B cell (primary cell): ENCODE results near the gene SMG9. TPM values are rescaled to one million over a fixed set of nuclear protein-coding genes. Genes with fewer than 3 reads are reported as not detected.

Source experiments
- ATAC-seq: fragments of 200-7000 bp; cut with Tn5 transposase; one replicate; pipeline ENCODE4 v1.10.0; 2021; ENCODE audit warnings: low read depth, mild to moderate bottlenecking, moderate number of reproducible peaks, moderate library complexity
- CTCF ChIA-PET: fragments of 350-600 bp; sonication (Branson Sonifier 250); formaldehyde crosslinking; loops from one replicate; lab custom pipeline; 2021; ENCODE audit warnings: antibody characterized with exemption, inconsistent platforms; lab: Charles Lee
- POLR2A ChIA-PET: fragments of 350-600 bp; sonication (Branson Sonifier 250); formaldehyde crosslinking; loops from one replicate; lab custom pipeline; 2021; ENCODE audit warnings: antibody characterized with exemption; lab: Charles Lee
- DNase-seq: peaks from one replicate; pipeline ENCODE4 v3.0.0; 2013
- H2AFZ ChIP-seq: 2 replicates; pipeline ENCODE4 v1.6.1; 2012; ENCODE audit warnings: mild to moderate bottlenecking, low read depth, low read length; ENCODE audit not compliant: insufficient read depth, poor library complexity, severe bottlenecking
- H3K27ac ChIP-seq, 2 donors: 1 replicate in 1 of 2; 2 replicates in 1 of 2; pipeline ENCODE4 v1.5.1; 2012 to 2013; ENCODE audit warnings: low read length in 2 of 2, mild to moderate bottlenecking in 2 of 2, moderate library complexity in 1 of 2
- H3K27me3 ChIP-seq, 4 experiments: fragments of 200-600 bp in 1 of 4; sonication (generic) in 1 of 4; replicated peaks in 1 of 4; 1 replicate in 2 of 4; 2 replicates in 2 of 4; pipeline versions ENCODE4 v1.6.1 to v1.7.0; 2013 to 2016; ENCODE audit warnings: low read length in 3 of 4, mild to moderate bottlenecking in 2 of 4, mixed read lengths in 1 of 4, moderate library complexity in 1 of 4; ENCODE audit not compliant: insufficient read depth in 4 of 4, control insufficient read depth in 3 of 4; ENCODE audit errors: control extremely low read depth in 1 of 4
- H3K36me3 ChIP-seq, 2 experiments: replicated peaks in 1 of 2; 1 replicate in 1 of 2; 2 replicates in 1 of 2; pipeline versions ENCODE4 v1.6.1 to v1.7.1; 2013; ENCODE audit warnings: low read length in 1 of 2; ENCODE audit not compliant: insufficient read depth in 2 of 2, control insufficient read depth in 1 of 2; ENCODE audit errors: control extremely low read depth in 1 of 2, extremely low read depth in 1 of 2
- H3K4me1 ChIP-seq, 2 donors: fragments of 200-600 bp in 1 of 2; sonication (generic) in 1 of 2; 1 replicate in 1 of 2; 2 replicates in 1 of 2; pipeline versions ENCODE4 v1.5.1 to v1.6.1; 2013 to 2017; ENCODE audit warnings: low read length in 2 of 2; ENCODE audit not compliant: control insufficient read depth in 2 of 2, insufficient read depth in 2 of 2
- H3K4me2 ChIP-seq: replicated peaks from 2 replicates; pipeline ENCODE3; 2012; ENCODE audit warnings: mild to moderate bottlenecking, low read depth, low read length; ENCODE audit not compliant: poor library complexity, severe bottlenecking
- H3K4me3 ChIP-seq, 5 experiments: fragments of 200-600 bp in 1 of 5; sonication (generic) in 1 of 5; 1 replicate in 3 of 5; 2 replicates in 2 of 5; pipeline versions ENCODE4 v1.5.1 to v1.7.0; 2011 to 2016; ENCODE audit warnings: low read length in 4 of 5, mild to moderate bottlenecking in 4 of 5, low read depth in 2 of 5, control low read depth in 1 of 5, moderate library complexity in 1 of 5; ENCODE audit not compliant: insufficient read depth in 1 of 5; ENCODE audit errors: control extremely low read depth in 1 of 5, extremely low read depth in 1 of 5
- H3K79me2 ChIP-seq: fragments of 200-600 bp; sonication (generic); one replicate; pipeline ENCODE4 v1.6.0; 2016; ENCODE audit warnings: low read length; ENCODE audit not compliant: control insufficient read depth, insufficient read depth
- H3K9ac ChIP-seq: fragments of 200-600 bp; sonication (generic); 2 replicates; pipeline ENCODE4 v1.6.1; 2017; ENCODE audit warnings: mild to moderate bottlenecking, low read length, moderate library complexity
- H3K9me3 ChIP-seq, 3 donors: one replicate each; pipeline versions ENCODE4 v1.6.1 to v1.7.1; 2013; ENCODE audit warnings: low read length in 2 of 3; ENCODE audit not compliant: control insufficient read depth in 2 of 3, insufficient read depth in 1 of 3; ENCODE audit errors: control extremely low read depth in 1 of 3
- H4K20me1 ChIP-seq: 2 replicates; pipeline ENCODE4 v1.6.0; 2012; ENCODE audit warnings: mild to moderate bottlenecking, low read length; ENCODE audit not compliant: insufficient read depth, control insufficient read depth, poor library complexity, severe bottlenecking
- H3K27ac Mint-ChIP-seq: one replicate; pipeline ENCODE4 v1.8.0; 2021; ENCODE audit warnings: mixed read lengths
- H3K27me3 Mint-ChIP-seq: one replicate; pipeline ENCODE4 v1.8.0; 2021; ENCODE audit warnings: mixed read lengths
- H3K4me1 Mint-ChIP-seq: one replicate; pipeline ENCODE4 v1.8.0; 2021; ENCODE audit warnings: mixed read lengths
- H3K4me3 Mint-ChIP-seq: one replicate; pipeline ENCODE4 v1.8.0; 2021; ENCODE audit warnings: mixed read lengths
- H3K9me3 Mint-ChIP-seq: one replicate; pipeline ENCODE4 v1.8.0; 2022; ENCODE audit warnings: mixed read lengths; ENCODE audit not compliant: insufficient read depth
- EZH2 ChIP-seq: IDR thresholded peaks from 2 replicates; pipeline ENCODE4 v1.6.1; 2012; ENCODE audit warnings: borderline replicate concordance, low read depth, mild to moderate bottlenecking, moderate library complexity, low read length; ENCODE audit not compliant: insufficient read depth, poor library complexity, severe bottlenecking
- WGBS: methylation state at CpG from one replicate; pipeline ENCODE4 v1.1.5; 2013; ENCODE audit warnings: missing lambda C conversion rate; ENCODE audit not compliant: insufficient coverage; 5-methylcytosine and 5-hydroxymethylcytosine counted together
- intact Hi-C: fragments of 100-400 bp; cut with micrococcal nuclease; formaldehyde crosslinking; loops from one replicate; pipeline ENCODE4 v1.10.0; 2022
- polyA plus RNA-seq: library from polyadenylated mRNA; depleted of rRNA; stranded (reverse); fragments of >200 nt; gene quantifications from 2 replicates; pipeline ENCODE4 v1.2.3, GENCODE V29; 2012
- total RNA-seq, 2 donors: library from RNA; stranded (reverse); fragments of 120-200 nt in 1 of 2; gene quantifications; 1 replicate in 1 of 2; 2 replicates in 1 of 2; pipeline versions ENCODE4 v1.2.3 to v1.2.4, GENCODE V29; 2013 to 2022
- TF ChIP-seq, protein P1 (sequence below): fragments of 200-600 bp; IDR thresholded peaks from one replicate; pipeline ENCODE4 v1.8.0; 2022; ENCODE audit warnings: antibody characterized with exemption, mild to moderate bottlenecking

The SMG9 gene
- total and polyA plus RNA-seq, 2 donors (not counting 1 experiment from before 2014, with no cell fraction given): 33.9 to 87.5 TPM

GRCh38 chr19:43767818-43768217, 13.1 kb upstream of the SMG9 start:
- no peaks in the 10 kb centered on the region for H3K9me3 ChIP-seq
- DNase-seq (no peak), ATAC-seq (no peak)
- POLR2A ChIA-PET: interaction anchor here (0.5 to 5.8 kb wide), 4 partner anchors 11 to 49 kb away, joined by 4 to 75 read pairs (median 27); partner anchors contain the start of genes KCNN4 and SMG9
- Mint-ChIP-seq H3K27me3 (no peaks in the 10 kb centered on the region), H3K4me1 (peaks cover 54% of the 10 kb centered on the region), H3K9me3 (no peaks in the 10 kb centered on the region), H3K4me3 (no peak overlapping the region), H3K27ac (peak overlapping the region; percentile 87)
- H3K4me3 ChIP-seq: no peak overlapping the region
- no peak overlapping the region for H2AFZ ChIP-seq
- peaks cover 19% of the 10 kb centered on the region for H3K79me2 ChIP-seq
- no peak overlapping the region for H3K9ac ChIP-seq
- peaks cover 0 to 63% of the 10 kb centered on the region in 2 experiments for H3K36me3 ChIP-seq
- H3K27ac ChIP-seq: peak overlapping the region; percentile 4 to 88
- intact Hi-C loops: no loop called here
- TF ChIP-seq EZH2: no peak
- TF ChIP-seq, protein P1, sequence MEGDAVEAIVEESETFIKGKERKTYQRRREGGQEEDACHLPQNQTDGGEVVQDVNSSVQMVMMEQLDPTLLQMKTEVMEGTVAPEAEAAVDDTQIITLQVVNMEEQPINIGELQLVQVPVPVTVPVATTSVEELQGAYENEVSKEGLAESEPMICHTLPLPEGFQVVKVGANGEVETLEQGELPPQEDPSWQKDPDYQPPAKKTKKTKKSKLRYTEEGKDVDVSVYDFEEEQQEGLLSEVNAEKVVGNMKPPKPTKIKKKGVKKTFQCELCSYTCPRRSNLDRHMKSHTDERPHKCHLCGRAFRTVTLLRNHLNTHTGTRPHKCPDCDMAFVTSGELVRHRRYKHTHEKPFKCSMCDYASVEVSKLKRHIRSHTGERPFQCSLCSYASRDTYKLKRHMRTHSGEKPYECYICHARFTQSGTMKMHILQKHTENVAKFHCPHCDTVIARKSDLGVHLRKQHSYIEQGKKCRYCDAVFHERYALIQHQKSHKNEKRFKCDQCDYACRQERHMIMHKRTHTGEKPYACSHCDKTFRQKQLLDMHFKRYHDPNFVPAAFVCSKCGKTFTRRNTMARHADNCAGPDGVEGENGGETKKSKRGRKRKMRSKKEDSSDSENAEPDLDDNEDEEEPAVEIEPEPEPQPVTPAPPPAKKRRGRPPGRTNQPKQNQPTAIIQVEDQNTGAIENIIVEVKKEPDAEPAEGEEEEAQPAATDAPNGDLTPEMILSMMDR: no peak
- H3K4me1 ChIP-seq: peaks cover 42 to 58% of the 10 kb centered on the region in 2 donors
- H4K20me1 ChIP-seq: peaks cover 25% of the 10 kb centered on the region
- CTCF ChIA-PET: interaction anchor here (1.2 to 14.7 kb wide), 5 partner anchors 11 to 42 kb away, joined by 4 to 204 read pairs (median 64); partner anchors contain the start of genes KCNN4 and SMG9
- no peaks in the 10 kb centered on the region for H3K27me3 ChIP-seq
- no peak overlapping the region for H3K4me2 ChIP-seq
- WGBS: 60% methylated on average over 1 of the region's 1 CpG

- Mint-ChIP-seq H3K4me1 (peaks cover 58% of the 10 kb centered on the region), H3K27me3 (no peaks in the 10 kb centered on the region), H3K9me3 (no peaks in the 10 kb centered on the region), H3K27ac (peak overlapping the region; percentile 87), H3K4me3 (peak overlapping the region; percentile 16)
- peak overlapping the region; percentile 67 for H3K4me2 ChIP-seq
- intact Hi-C loops: no loop called here
- no peak overlapping the region for H3K4me3 ChIP-seq
- peak overlapping the region; percentile 88 to 92 for H3K27ac ChIP-seq
- H2AFZ ChIP-seq: no peak overlapping the region
- peaks cover 0 to 58% of the 10 kb centered on the region in 2 experiments for H3K36me3 ChIP-seq
- no peak for DNase-seq
- H3K9me3 ChIP-seq: no peaks in the 10 kb centered on the region
- no peaks in the 10 kb centered on the region for H3K27me3 ChIP-seq
- ATAC-seq: no peak
- peaks cover 20% of the 10 kb centered on the region for H4K20me1 ChIP-seq
- peaks cover 42 to 57% of the 10 kb centered on the region in 2 donors for H3K4me1 ChIP-seq
- ChIA-PET POLR2A (interaction anchor here (0.5 to 5.8 kb wide), 3 partner anchors 12 to 42 kb away, joined by 9 to 75 read pairs (median 45); partner anchors contain the start of genes KCNN4 and SMG9), CTCF (interaction anchor here (1.2 to 14.7 kb wide), 5 partner anchors 11 to 42 kb away, joined by 4 to 204 read pairs (median 64); partner anchors contain the start of genes KCNN4 and SMG9)
- TF ChIP-seq, protein P1: no peak
- no peak for TF ChIP-seq EZH2
- peaks cover 14% of the 10 kb centered on the region for H3K79me2 ChIP-seq
- WGBS: 97% methylated on average over 6 of the region's 7 CpGs
- H3K9ac ChIP-seq: no peak overlapping the region
These were observed 12.6 kb upstream of the SMG9 start for GRCh38 chr19:43767316-43767715.
